GM11168 (cell line): ENCODE data around the gene KCNMA1.
"Not testable (repeated sequence)": the region's sequence is repeated elsewhere in the genome, so short reads cannot be mapped to it uniquely, and the experiment has no call there.

Source experiments
- in situ Hi-C: fragments of 300-500 bp; cut with MboI; formaldehyde crosslinking; loops from one replicate; pipeline ENCODE4 v1.12.0; 2022; ENCODE audit warnings: low sequenced_read_pairs; ENCODE audit not compliant: unreplicated experiment

The KCNMA1 gene

GRCh38 chr10:77433546-77433945 is 204.1 kb downstream of the KCNMA1 start:
- in situ Hi-C loops = no loop called here

- in situ Hi-C loops = no loop called here
Measured at GRCh38 chr10:77431980-77432797, 205.4 kb downstream of the KCNMA1 start.

GRCh38 chr10:77431209-77431611 is 206.4 kb downstream of the KCNMA1 start:
- in situ Hi-C loops = no loop called here

GRCh38 chr10:77430530-77430929 is 207.1 kb downstream of the KCNMA1 start:
- in situ Hi-C loops = no loop called here

- in situ Hi-C loops = no loop called here
Measured at GRCh38 chr10:77428691-77429395, 208.8 kb downstream of the KCNMA1 start.

GRCh38 chr10:77424257-77424656 is 213.4 kb downstream of the KCNMA1 start:
- in situ Hi-C loops = no loop called here

GRCh38 chr10:77422491-77423338 is 214.9 kb downstream of the KCNMA1 start:
- in situ Hi-C loops = no loop called here

- in situ Hi-C loops = no loop called here
Measured at GRCh38 chr10:77421591-77421990, 216.0 kb downstream of the KCNMA1 start.

GRCh38 chr10:77420947-77421523 is 216.6 kb downstream of the KCNMA1 start:
- in situ Hi-C loops = no loop called here

GRCh38 chr10:77419979-77420378 is 217.6 kb downstream of the KCNMA1 start:
- in situ Hi-C loops = no loop called here

GRCh38 chr10:77419056-77419455 is 218.6 kb downstream of the KCNMA1 start:
- in situ Hi-C loops = no loop called here

- in situ Hi-C loops = no loop called here
Measured at GRCh38 chr10:77417806-77418640, 219.6 kb downstream of the KCNMA1 start.

- in situ Hi-C loops = no loop called here
Measured at GRCh38 chr10:77417359-77417758, 220.2 kb downstream of the KCNMA1 start.

- in situ Hi-C loops = no loop called here
Measured at GRCh38 chr10:77416311-77417135, 221.1 kb downstream of the KCNMA1 start.

- in situ Hi-C loops = no loop called here
Measured at GRCh38 chr10:77415313-77415960, 222.2 kb downstream of the KCNMA1 start.

GRCh38 chr10:77413231-77413630 is 224.4 kb downstream of the KCNMA1 start:
- in situ Hi-C loops = no loop called here

- in situ Hi-C loops = not testable (repeated sequence)
Measured at GRCh38 chr10:77412573-77413133, 225.0 kb downstream of the KCNMA1 start.

GRCh38 chr10:77411805-77412204 is 225.8 kb downstream of the KCNMA1 start:
- in situ Hi-C loops = no loop called here
